ENCODE results near the gene ZNF354C.

ZNF354C gene

DNA sequence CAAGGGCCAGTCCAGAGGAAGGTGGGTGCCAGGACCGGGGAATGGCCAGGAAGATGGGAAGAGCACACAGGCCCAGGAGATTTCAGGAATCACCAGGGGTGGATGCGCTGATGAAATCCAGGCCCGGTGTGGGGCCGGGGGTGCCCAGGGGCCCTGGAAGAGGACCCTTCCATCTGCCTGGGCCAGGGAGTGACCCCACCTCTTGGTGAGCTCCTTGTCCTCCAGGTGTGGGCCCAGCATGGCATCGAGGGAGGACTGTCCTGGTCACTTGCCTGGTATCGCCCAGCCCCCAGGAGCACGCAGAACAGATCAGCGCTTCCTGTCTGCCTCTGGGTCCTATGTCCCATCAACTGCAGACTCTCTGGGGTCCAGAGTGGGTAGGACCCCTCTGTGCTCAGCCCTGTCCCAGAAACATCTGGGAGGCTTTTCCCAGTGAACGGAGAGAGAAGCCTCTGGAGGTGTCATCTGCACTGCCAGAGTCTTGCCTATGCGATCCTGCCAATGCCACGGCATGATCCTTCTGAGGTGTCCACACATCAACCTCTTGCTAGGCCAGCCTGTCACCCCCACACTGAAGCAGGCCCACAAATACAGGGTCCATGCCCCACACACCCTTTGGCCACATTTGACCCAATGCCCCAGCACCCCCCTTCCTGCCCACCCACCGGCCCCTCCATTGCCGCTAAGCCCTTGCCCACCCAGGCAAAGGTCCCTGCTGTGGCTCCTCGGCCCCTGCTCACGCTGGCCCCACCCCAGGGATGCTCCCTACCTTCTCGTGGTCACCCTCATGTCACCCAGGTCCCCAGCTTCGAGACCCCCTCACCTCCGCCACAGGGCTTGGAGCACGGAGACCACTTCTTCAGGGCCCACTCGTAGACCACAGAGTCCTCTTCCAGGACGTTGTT lies 67.2 kb downstream of the ZNF354C start:
- no peak for DNase-seq (ENCODE audit: low read depth in 2 of 2)

DNA sequence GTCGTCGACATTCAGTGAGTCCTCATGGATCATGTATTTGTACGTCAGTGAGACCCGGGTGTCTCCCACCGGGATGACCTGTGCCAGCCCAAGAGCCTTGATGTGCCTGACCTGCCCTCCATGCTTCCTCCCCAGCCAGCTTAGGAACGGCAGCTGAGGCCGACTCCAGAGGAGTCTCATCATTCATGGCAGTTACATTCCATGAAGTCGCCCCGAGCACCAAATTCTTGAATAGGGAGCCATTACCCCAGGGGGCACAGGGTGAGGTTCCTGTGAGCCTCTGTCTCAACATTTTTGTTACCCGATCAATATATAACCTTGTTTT lies 67.8 kb downstream of the ZNF354C start:
- no peak for DNase-seq (ENCODE audit: low read depth in 2 of 2)

DNA sequence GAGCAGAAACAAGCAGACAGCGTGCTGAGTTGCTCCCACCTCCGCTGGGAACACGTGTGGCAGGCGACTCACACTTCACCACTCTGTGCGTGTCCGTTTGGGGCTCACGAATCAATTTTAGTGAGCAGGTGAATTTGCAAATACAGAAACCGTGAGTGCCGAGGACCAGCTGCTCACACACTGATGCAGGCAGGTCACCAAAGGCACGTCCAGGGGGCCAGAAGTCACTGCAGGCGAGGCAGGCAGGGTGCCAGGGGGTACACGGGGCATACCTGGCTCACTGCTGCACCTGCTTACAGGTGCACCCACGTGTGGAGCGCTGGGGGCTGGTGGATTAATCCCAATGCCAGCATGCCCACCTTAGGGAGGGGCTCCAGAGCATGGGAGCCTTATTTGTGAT lies 68.8 kb downstream of the ZNF354C start:
- no peak for DNase-seq (ENCODE audit: low read depth in 2 of 2)

DNA sequence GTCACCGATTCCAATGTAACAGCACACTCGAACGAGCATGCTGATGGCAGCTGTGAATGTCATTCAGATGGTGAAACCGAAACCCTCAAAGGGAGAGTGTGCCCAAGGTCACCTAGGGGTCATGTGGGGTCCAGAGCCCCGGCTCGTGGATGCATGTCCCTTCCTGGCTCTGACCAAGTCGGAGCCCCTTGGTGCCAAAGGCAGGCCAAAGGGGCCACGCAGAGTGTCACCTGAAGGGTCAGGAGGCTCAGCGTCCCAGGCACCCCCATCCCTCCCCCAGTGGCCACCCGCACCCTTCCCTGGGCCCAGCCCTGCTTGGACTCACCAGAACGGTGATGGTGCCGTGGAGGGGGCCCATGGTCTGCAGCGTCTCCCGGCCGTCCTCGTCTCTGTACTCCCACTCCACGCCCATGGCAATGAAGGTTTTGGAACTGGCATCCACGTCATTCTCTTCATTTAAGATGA lies 69.5 kb downstream of the ZNF354C start:
- DNase-seq (ENCODE audit: low read depth in 2 of 2): no peak

DNA sequence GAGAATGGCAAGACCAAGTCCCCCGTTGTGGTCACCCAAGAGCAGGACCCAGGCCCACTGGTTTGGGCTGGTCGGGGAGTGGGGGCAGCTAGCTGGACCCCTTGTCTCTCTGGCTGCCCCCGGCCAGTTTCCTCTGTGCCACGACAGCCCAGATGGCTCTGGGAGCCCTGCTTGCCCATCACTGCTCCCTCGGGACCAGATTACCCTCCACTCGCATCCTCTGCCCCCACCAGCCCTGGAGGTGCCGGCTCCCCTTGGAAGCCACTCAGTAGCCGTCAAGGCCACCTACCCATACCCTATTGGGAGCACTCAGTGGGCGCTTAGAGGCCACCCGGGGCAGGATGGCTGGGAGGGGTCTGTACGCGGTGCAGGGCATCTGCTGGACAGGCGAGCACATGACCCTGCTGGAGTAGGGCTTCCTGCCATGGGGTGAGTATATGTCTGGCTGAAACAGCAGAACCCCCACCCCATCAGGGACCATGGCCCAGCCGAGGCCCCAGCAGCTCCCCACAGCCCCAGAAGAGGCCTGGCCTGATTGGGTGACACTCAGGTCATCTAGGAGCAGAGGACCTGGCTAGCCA lies 70.0 kb downstream of the ZNF354C start:
- no peak for DNase-seq (ENCODE audit: low read depth in 2 of 2)

DNA sequence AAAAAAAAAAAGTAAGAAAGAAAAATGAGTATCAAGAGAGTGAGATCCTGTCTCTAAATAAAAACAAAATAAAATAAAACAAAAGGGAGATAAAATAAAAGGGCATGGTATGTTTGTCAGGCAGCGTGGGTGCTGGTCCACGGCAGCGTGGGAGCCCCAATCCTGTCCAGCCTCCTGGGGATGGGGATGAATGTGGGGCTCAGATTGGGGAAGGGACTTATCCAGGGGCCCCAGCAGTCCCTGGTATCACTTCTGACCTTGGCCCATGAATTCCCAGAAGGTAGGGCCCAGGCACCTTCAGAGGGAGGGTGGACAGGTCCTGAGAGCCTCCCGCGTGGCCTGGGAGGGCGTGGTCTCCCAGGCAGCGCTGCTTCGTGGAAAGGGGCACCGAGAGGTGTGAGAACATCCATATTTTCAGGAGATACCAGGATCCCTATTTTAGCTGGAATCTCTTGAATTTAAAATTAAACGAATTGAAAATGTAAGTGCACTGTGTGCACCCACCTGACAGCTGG lies 71.2 kb downstream of the ZNF354C start:
- DNase-seq (ENCODE audit: low read depth in 2 of 2): no peak

DNA sequence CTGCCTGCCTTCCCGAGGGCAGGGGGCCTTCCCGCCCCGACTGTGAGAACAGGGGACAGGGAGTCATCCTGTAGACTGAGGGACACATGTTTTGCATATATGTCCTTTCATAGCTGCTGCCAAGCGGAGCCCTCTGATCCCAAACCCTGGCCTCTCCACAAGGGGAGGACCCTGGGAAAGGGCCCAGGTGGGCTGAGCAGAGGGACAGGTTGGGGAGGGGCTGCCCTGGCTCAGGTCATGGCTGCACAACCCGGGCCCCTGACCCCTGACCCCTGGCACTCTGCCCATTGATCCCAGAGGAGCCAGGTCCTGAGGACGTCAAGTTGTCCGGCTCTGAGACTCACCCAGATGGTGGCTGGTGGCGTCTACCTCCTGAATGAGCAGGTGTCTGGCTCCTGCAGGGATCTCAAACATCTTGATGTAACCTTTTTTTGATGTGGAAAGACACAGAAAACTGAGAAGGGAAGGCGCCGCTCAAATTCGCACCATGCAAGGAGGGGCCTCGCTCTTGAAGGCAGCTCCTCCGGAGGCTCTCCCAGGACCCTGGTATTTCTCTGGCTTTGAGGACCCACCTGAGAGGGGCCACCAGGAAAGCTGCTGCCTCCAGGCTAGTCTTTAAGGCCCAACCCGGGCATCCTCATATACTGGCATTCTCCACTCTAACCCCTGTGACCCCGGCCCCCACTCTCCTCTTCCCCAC lies 71.9 kb downstream of the ZNF354C start:
- DNase-seq (ENCODE audit: low read depth in 2 of 2): no peak

DNA sequence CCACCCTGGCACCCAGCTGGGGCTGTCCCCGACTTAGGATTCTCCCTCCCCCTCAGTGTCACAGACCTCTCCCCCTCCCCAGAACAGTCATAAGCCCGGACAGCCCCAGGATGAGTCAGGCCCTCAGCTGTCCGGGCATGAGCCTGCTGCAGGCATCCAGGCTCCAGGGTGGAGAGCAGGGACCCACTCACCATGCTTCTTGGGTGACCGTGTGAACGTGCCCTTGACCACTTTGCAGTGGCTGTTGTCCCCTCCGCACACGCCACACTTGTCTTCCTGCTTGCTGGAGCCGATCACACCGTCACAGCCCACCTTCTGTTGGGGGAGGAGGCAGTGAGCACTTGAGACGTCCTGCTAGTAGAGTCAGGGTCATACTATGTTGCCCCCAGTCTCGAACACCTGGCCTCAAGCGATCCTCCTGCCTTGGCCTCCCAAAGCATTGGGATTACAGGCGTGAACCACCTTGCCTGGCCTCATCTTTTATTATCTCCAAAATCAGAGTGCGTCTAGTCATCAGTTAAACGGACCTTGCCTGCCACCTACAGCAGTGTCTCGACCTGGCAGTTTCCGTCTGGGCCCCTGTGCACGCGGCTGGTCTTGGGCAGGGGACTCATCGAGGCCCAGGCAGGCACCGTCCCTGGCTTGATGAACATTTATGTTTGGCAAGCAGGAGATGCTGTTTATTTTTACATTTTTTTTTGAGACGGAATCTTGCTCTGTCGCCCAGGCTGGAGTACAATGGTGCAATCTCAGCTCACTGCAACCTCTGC lies 72.6 kb downstream of the ZNF354C start:
- DNase-seq (ENCODE audit: low read depth in 2 of 2): no peak

All from stimulated activated CD8-positive, alpha-beta memory T cell treated with anti-CD3 and anti-CD28 coated beads, Interleukin-15, amount 100 ng/mL, for 4 hours (primary cell).